ENCODE measurements around the gene AIFM2. TPM values are rescaled to one million over a fixed set of nuclear protein-coding genes. Genes with fewer than 3 reads are reported as not detected.

AIFM2 gene
- polyA plus RNA-seq, 2 of the 4 experiments (the other 2 are of a cell fraction) = 30.0 to 34.8 TPM

DNA sequence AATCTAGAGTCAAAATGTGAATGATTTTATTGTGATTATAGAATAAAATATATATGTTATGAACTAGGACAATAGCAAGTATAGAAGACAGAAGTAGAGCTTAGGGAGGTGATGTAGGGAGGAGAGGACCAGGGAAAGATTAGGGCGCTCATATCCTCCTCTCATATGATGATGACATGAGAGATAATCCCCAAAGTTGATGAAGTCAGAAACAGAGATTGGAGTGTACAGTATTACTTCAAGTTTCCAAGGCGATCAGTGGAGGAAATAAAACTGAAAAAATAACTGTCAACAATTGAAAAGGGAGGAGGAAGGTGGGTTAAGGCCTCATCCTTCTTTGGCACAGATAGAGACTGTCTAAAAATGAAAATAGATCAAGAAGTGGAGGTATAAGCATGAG, 65.0 kb downstream of the AIFM2 start:
- POLR2A ChIA-PET = no interaction called here
- no peaks in the 10 kb centered on the region for H3K9me3 ChIP-seq
- WGBS (ENCODE audit: missing lambda C conversion rate) = 88% methylated on average over 2 of the region's 2 CpGs
- no peaks in the 10 kb centered on the region for H3K4me1 ChIP-seq
- DNase-seq (ENCODE audit: low read depth in 1 of 2, low spot score in 1 of 2) = no peak
- TF ChIP-seq RNF2 (IDR thresholded peaks at IDR 0.05; ENCODE audit: borderline replicate concordance, low read depth) = no peak
- TF ChIP-seq PHF8 (IDR thresholded peaks at IDR 0.05; ENCODE audit: borderline replicate concordance, low read depth) = no peak
- TF ChIP-seq EP300 (IDR thresholded peaks at IDR 0.05) = no peak
- TF ChIP-seq JUNB (IDR thresholded peaks at IDR 0.05) = no peak
- TF ChIP-seq HMGXB4 (CRISPR knock-in tag; IDR thresholded peaks at IDR 0.05; ENCODE audit: borderline replicate concordance) = no peak
- no peak for TF ChIP-seq EHF (CRISPR knock-in tag; IDR thresholded peaks at IDR 0.05)
- no peak for TF ChIP-seq NR3C1 (IDR thresholded peaks at IDR 0.05)
- TF ChIP-seq, protein P1, sequence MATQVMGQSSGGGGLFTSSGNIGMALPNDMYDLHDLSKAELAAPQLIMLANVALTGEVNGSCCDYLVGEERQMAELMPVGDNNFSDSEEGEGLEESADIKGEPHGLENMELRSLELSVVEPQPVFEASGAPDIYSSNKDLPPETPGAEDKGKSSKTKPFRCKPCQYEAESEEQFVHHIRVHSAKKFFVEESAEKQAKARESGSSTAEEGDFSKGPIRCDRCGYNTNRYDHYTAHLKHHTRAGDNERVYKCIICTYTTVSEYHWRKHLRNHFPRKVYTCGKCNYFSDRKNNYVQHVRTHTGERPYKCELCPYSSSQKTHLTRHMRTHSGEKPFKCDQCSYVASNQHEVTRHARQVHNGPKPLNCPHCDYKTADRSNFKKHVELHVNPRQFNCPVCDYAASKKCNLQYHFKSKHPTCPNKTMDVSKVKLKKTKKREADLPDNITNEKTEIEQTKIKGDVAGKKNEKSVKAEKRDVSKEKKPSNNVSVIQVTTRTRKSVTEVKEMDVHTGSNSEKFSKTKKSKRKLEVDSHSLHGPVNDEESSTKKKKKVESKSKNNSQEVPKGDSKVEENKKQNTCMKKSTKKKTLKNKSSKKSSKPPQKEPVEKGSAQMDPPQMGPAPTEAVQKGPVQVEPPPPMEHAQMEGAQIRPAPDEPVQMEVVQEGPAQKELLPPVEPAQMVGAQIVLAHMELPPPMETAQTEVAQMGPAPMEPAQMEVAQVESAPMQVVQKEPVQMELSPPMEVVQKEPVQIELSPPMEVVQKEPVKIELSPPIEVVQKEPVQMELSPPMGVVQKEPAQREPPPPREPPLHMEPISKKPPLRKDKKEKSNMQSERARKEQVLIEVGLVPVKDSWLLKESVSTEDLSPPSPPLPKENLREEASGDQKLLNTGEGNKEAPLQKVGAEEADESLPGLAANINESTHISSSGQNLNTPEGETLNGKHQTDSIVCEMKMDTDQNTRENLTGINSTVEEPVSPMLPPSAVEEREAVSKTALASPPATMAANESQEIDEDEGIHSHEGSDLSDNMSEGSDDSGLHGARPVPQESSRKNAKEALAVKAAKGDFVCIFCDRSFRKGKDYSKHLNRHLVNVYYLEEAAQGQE (IDR thresholded peaks at IDR 0.05) = no peak
- TF ChIP-seq, protein P2, sequence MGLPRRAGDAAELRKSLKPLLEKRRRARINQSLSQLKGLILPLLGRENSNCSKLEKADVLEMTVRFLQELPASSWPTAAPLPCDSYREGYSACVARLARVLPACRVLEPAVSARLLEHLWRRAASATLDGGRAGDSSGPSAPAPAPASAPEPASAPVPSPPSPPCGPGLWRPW (IDR thresholded peaks at IDR 0.05) = no peak
- no peak for TF ChIP-seq E2F6 (IDR thresholded peaks at IDR 0.05; ENCODE audit: borderline replicate concordance, low read depth)
- TF ChIP-seq POLR2A (IDR thresholded peaks at IDR 0.05; ENCODE audit: low read length) = no peak
- TF ChIP-seq MAX (IDR thresholded peaks at IDR 0.05) = no peak
- no peak for TF ChIP-seq POLR2AphosphoS2 (conservative IDR thresholded peaks at IDR 0.05; ENCODE audit: low read length)
- TF ChIP-seq SREBF2 (IDR thresholded peaks at IDR 0.05) = no peak
- no peak for TF ChIP-seq BHLHE40 (IDR thresholded peaks at IDR 0.05; ENCODE audit: low read depth, low read length)
- no peak for TF ChIP-seq CHD2 (IDR thresholded peaks at IDR 0.05; ENCODE audit: low read length, partially characterized antibody)
- TF ChIP-seq NPAS2 (CRISPR knock-in tag; IDR thresholded peaks at IDR 0.05; ENCODE audit: borderline replicate concordance) = no peak
- no peak for TF ChIP-seq SMC3 (IDR thresholded peaks at IDR 0.05)
- FAIRE-seq = no peak
- H3K4me3 ChIP-seq = no peak overlapping the region
- H3K4me2 ChIP-seq = no peak overlapping the region
- ATAC-seq = no peak
- CTCF ChIA-PET = interaction anchor here (1.6 kb wide), 1 partner anchor 11 kb away, joined by 5 read pairs; no protein-coding TSS in a partner anchor
- H3K27ac ChIP-seq = no peak overlapping the region

GRCh38 chr10:70066190-70066589, 66.4 kb downstream of the AIFM2 start:
- Histone ChIP-seq H3K4me3 (no peak overlapping the region), H3K4me1 (no peaks in the 10 kb centered on the region), H3K27ac (no peak overlapping the region), H3K9me3 (no peaks in the 10 kb centered on the region), H3K4me2 (no peak overlapping the region)
- ChIA-PET CTCF (interaction anchor here (1.4 to 2.1 kb wide), 2 partner anchors 11 to 13 kb away, joined by 5 to 8 read pairs; partner anchors contain the start of gene MACROH2A2), POLR2A (no interaction called here)
- DNase-seq (ENCODE audit: low read depth in 1 of 2, low spot score in 1 of 2) (no peak), FAIRE-seq (no peak), ATAC-seq (no peak)
- WGBS (ENCODE audit: missing lambda C conversion rate) = 71% methylated on average over 3 of the region's 3 CpGs
- TF ChIP-seq SREBF2 (IDR thresholded peaks at IDR 0.05) = no peak
- TF ChIP-seq FOSB (CRISPR knock-in tag; IDR thresholded peaks at IDR 0.05) = no peak
- TF ChIP-seq RCOR1 (IDR thresholded peaks at IDR 0.05; ENCODE audit: low read depth, low read length) = no peak
- TF ChIP-seq MAFK (IDR thresholded peaks at IDR 0.05; ENCODE audit: partially characterized antibody) = no peak
- no peak for TF ChIP-seq CBX8 (IDR thresholded peaks at IDR 0.05)
- TF ChIP-seq, protein P3, sequence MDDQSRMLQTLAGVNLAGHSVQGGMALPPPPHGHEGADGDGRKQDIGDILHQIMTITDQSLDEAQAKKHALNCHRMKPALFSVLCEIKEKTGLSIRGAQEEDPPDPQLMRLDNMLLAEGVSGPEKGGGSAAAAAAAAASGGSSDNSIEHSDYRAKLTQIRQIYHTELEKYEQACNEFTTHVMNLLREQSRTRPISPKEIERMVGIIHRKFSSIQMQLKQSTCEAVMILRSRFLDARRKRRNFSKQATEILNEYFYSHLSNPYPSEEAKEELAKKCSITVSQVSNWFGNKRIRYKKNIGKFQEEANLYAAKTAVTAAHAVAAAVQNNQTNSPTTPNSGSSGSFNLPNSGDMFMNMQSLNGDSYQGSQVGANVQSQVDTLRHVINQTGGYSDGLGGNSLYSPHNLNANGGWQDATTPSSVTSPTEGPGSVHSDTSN (IDR thresholded peaks at IDR 0.05) = no peak
- TF ChIP-seq EHF (CRISPR knock-in tag; IDR thresholded peaks at IDR 0.05) = no peak
- TF ChIP-seq JUNB (IDR thresholded peaks at IDR 0.05) = no peak
- TF ChIP-seq, protein P4, sequence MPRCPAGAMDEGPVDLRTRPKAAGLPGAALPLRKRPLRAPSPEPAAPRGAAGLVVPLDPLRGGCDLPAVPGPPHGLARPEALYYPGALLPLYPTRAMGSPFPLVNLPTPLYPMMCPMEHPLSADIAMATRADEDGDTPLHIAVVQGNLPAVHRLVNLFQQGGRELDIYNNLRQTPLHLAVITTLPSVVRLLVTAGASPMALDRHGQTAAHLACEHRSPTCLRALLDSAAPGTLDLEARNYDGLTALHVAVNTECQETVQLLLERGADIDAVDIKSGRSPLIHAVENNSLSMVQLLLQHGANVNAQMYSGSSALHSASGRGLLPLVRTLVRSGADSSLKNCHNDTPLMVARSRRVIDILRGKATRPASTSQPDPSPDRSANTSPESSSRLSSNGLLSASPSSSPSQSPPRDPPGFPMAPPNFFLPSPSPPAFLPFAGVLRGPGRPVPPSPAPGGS (IDR thresholded peaks at IDR 0.05) = no peak
- no peak for TF ChIP-seq E2F6 (IDR thresholded peaks at IDR 0.05; ENCODE audit: borderline replicate concordance, low read depth)
- TF ChIP-seq HDAC2 (IDR thresholded peaks at IDR 0.05) = no peak
- no peak for TF ChIP-seq CHD2 (IDR thresholded peaks at IDR 0.05; ENCODE audit: low read length, partially characterized antibody)
